NCI-H2081 (cell line): Measurements from ENCODE around the gene TCF7.
A peak's percentile ranks its signal among the peaks of the same experiment; 100 is the strongest.
"Not testable (repeated sequence)": the region's sequence is repeated elsewhere in the genome, so short reads cannot be mapped to it uniquely, and the experiment has no call there.

ENCODE experiments used
- DNase-seq, 2 experiments: peaks; one replicate each; lab custom pipeline; 2025; lab: John Stamatoyannopoulos, UW

The TCF7 gene

GRCh38 chr5:134145041-134145757 lies 30.7 kb downstream of the TCF7 start:
- no peak for DNase-seq

- DNase-seq = peak; percentile 24 to 45
These were observed 31.5 kb downstream of the TCF7 start for GRCh38 chr5:134145779-134146581.

- no peak for DNase-seq
These were observed 32.4 kb downstream of the TCF7 start for GRCh38 chr5:134146651-134147518.

- DNase-seq = no peak
These were observed 33.8 kb downstream of the TCF7 start for GRCh38 chr5:134148316-134148715.

- no peak for DNase-seq
These were observed 34.6 kb downstream of the TCF7 start for GRCh38 chr5:134148986-134149539.

- no peak for DNase-seq
These were observed 35.3 kb downstream of the TCF7 start for GRCh38 chr5:134149571-134150303.

GRCh38 chr5:134151723-134152122 lies 37.2 kb downstream of the TCF7 start:
- no peak for DNase-seq

GRCh38 chr5:134152173-134152832 lies 37.8 kb downstream of the TCF7 start:
- not testable (repeated sequence) for DNase-seq

- no peak for DNase-seq
These were observed 38.8 kb downstream of the TCF7 start for GRCh38 chr5:134153241-134153640.

- no peak for DNase-seq
These were observed 39.2 kb downstream of the TCF7 start for GRCh38 chr5:134153657-134154056.

GRCh38 chr5:134161513-134162395 lies 47.3 kb downstream of the TCF7 start:
- no peak for DNase-seq

GRCh38 chr5:134162592-134162991 lies 48.1 kb downstream of the TCF7 start:
- DNase-seq = no peak

- no peak for DNase-seq
These were observed 57.5 kb downstream of the TCF7 start for GRCh38 chr5:134171972-134172371.

- DNase-seq = peak in 1 of 2 experiments; percentile 14
These were observed 60.7 kb downstream of the TCF7 start for GRCh38 chr5:134174841-134175839.

GRCh38 chr5:134175921-134176510 lies 61.5 kb downstream of the TCF7 start:
- no peak for DNase-seq

GRCh38 chr5:134176511-134177368 lies 62.3 kb downstream of the TCF7 start, which contains the start of gene SKP1:
SKP1 (minus strand) TSS chr5:134176950; CDS start chr5:134174022, 2,928 bp downstream.
- DNase-seq = peak; percentile 66 to 72
